NCI-H2196 treated with DMSO at 0.1 percent for 48 hours (cell line): ENCODE data around the gene AP1G2.
"Not testable (repeated sequence)": the region's sequence is repeated elsewhere in the genome, so short reads cannot be mapped to it uniquely, and the experiment has no call there.

ENCODE experiments used
- DNase-seq: peaks from one replicate; lab custom pipeline; 2025; ENCODE audit not compliant: unreplicated experiment; lab: John Stamatoyannopoulos, UW

The AP1G2 gene

GRCh38 chr14:23539248-23540140, 28.1 kb downstream of the AP1G2 start:
- DNase-seq, result peak; percentile 47

- peak; percentile 51 for DNase-seq
Observed at GRCh38 chr14:23538785-23539184, 28.8 kb downstream of the AP1G2 start.

DNA sequence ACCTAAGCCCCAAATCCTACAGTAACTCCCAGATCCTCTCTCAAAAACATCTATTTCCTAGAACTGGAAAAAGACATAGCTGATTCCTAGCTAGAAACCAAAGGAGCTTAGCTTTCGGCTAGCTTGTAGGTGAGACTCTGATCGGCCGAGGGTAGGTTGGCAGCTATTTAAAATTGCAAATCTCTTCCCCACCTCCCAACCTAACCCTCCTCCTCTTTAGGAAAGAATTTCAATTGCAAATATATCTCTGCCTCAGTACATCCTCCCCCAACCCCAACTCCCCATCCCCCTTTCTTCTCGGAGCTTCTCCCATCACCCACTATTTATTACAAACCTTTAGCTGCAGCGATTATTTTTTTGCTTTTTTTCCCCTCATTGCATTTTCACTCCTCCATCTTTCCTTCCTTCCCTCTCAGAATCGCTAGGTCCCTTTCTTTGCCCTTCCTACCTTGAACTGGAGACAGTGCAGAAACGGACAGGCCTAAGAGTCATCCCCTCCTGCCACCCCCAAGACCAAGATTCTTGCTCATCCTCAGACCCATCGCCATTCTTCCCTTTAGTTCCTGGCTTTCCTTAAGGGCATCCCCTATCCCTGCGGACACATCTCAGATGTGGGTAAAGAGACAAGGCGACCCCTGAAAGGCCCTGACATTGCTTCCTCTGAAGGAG, 29.4 kb downstream of the AP1G2 start:
- no peak for DNase-seq

DNA sequence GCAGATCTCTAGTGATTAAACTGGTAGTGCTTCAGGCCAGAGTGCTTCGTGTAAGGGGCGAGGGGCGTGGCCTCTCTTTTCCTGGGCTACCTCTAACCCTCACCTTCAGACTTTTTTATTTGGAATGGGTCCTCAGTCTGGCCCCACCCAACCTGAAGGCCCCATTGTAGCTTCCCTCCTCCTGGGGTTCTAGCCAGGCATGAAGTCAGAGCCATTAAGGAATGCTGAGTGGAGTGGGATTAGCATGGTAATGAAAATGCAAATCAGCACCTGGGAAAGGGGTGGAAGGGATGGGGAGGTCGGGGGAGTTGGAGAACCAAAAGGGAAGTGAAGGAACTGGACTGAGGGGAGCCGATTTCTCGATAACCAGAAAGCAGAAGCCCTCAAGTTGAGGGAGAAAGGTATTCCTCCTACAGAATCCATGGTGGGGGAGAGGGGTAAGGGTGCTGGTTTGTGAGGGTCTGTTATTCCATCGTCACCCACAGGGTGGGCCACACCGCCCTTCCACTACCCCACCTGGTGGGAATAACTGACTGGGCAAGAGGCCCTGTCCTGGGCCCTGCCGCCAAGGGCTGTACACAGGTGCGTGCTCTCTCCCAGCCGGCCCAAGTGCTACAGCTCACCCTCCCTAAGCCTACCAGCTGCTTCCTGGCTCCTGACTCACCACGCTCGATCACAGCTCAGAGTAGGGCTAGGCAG, 30.1 kb downstream of the AP1G2 start:
- DNase-seq, result no peak

- DNase-seq, result not testable (repeated sequence)
Observed at GRCh38 chr14:23536906-23537305, 30.7 kb downstream of the AP1G2 start.

- DNase-seq, result no peak
Observed at GRCh38 chr14:23536494-23536893, 31.1 kb downstream of the AP1G2 start.

GRCh38 chr14:23535943-23536342, 31.6 kb downstream of the AP1G2 start:
- DNase-seq, result no peak

- DNase-seq, result no peak
Observed at GRCh38 chr14:23533652-23534435, 33.7 kb downstream of the AP1G2 start.

DNA sequence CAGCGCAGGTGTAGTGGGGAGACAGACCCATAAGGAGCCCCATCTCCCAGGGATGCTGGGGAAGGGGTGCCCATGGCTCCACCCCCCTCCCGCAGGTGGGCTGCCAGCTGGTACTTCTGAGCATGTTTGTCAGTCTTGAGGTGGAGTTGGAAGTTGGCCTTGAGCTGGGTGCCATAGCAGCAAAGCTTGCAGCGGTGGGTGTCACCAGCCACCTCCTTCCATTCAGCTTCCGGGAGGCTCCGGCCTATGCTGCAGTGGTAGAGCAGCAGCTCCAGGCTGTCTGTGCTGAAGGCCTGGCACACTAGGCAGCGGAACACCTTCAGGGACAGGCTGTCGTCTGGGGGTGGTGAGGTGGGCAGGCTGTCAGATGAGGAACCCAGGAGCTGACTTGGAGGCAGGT, 34.9 kb downstream of the AP1G2 start:
- no peak for DNase-seq

- DNase-seq, result no peak
Observed at GRCh38 chr14:23531391-23531790, 36.2 kb downstream of the AP1G2 start.

DNA sequence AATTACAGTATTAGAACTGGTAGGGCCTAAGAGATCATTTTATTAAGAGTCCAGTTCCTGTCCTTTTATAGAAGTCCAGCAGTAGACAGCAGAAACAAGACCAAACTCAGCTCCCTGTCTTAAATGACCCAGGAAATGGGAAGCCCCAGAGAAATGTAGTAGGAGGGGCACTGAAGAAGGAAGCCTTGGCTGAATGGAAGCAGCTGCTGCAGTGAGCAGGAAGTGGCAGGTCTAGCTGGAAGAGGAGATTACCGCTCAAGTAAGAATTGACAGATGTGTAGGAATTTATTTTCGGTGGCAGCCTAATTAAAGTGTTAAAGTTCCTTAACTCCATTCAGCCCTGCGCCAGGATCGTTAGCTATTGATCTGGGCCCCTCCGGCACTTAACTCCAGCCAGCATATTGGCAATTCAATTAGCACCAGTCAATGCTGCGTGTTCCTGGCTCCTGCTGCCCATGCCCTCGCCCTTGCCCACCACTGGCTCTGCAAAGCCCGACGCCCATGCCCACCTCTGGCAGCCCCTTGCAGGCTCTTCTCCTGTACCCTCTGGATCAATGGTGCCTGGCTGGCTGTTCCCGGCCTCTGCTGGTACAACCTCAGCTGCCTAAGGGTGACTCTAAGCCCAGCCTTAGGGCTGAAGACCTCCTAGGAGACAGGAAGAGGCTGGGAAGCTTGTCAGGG, 37.1 kb downstream of the AP1G2 start:
- DNase-seq, result no peak

- DNase-seq, result no peak
Observed at GRCh38 chr14:23529016-23529415, 38.6 kb downstream of the AP1G2 start.

GRCh38 chr14:23528555-23528954, 39.0 kb downstream of the AP1G2 start:
- DNase-seq, result no peak

DNA sequence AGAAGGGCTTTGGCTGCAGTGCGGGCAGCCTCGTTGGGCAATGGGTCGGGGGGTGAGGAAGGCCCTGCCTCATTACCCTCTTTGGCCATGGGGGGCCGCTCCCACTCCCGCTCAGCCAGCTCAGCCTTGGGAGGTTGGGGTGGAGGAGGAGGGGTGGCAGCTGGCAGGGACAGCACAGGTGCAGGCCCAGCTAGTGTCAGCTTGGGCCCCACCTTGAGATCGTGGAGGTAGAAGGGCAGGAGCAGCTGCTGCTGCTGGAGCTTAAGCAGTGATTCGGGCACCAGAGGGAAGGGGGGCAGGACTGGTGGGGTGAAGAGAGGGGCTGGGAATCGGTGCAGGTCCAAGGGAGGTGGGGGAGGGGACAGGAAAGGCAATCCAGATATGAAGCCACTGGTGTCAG, 42.0 kb downstream of the AP1G2 start:
- DNase-seq, result no peak

GRCh38 chr14:23524954-23525353, 42.6 kb downstream of the AP1G2 start:
- no peak for DNase-seq

GRCh38 chr14:23523229-23524016, 44.2 kb downstream of the AP1G2 start:
- DNase-seq, result no peak

GRCh38 chr14:23522643-23523198, 44.9 kb downstream of the AP1G2 start:
- no peak for DNase-seq

DNA sequence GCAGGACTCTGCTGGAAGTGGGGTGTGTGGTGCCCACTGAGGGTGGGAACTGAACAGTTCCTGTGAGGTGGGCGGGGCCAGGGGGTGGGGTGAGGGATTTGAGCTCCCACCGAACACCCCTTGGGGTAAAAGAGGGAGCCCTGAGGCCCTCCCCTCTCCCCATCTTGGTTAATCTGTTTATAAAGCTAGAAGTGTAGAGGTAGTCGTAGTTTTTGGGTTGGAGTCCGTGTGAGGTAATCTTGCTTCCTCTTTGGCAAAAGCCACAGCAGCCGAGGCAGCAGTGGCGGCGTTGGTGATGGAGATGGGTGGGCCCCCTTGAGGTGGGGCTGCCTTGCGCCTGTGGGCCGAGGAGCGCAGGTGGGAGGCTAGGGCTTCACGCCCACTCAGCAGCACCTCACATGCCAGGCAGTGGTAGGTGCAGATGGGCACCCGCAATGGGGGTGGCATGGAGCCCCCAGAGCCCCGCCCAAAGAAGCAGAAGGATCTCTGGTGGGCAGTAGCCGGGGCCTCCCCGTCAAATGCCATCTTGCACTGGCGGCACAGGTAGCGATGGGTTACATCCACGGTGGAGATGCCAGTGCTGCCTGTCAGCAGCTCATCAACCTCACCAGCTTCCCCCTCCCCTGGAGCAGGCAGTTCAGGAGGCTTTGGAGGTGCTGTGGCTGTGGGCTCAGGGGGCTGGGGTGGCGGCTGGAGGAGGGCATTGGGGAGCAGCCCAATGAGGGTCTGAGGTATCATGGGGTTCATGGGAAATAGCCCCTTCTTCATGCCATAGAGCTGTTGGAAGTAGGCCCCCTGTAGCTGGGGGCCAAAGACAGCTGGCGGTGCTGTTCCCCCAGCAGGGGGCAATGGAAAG, 45.6 kb downstream of the AP1G2 start:
- DNase-seq, result no peak
